ENCODE results near the gene UTS2B. TPM values are rescaled to one million over a fixed set of nuclear protein-coding genes. Genes with fewer than 3 reads are reported as not detected.
"Not testable (repeated sequence)": the region's sequence is repeated elsewhere in the genome, so short reads cannot be mapped to it uniquely, and the experiment has no call there.

Gene UTS2B
- polyA plus RNA-seq, 3 donors: 0.45 to 0.68 (median 0.50) TPM

DNA sequence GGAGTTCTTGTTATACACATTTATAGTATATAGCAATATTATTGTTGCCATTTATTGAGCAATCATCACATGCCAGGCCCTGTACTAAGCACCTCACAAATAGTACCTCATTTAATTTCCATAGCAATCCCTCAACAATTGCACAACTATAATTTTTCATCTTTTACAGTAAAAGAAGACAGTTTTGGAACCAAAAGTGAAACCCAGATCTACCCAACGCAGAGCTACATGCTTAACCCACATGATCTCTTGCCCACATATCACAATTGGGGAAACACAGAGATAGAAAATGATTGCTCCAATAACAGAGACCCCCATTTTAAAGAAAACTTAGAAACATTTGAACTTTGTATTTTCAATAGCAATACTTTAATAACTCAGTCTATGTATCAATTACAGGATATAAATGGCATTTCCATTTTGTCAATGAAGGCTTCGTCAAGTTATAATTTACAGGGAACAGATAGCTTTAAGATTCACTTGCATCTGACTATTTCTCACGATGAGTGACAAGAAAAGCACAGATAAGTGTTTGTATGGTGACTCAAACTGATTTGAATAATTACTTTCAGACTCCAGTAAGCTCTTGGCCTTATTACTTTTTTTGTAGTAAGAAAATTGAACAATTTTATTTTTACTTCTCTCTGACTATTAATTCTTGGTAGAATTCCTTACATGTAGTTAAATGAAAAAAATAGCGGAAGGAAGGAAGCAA is 39.9 kb downstream of the UTS2B start:
- DNase-seq (ENCODE audit: low read depth in 3 of 3, low spot score in 2 of 3): no peak

- DNase-seq (ENCODE audit: low read depth in 3 of 3, low spot score in 2 of 3): no peak
These were observed 46.9 kb downstream of the UTS2B start for GRCh38 chr3:191283400-191283799.

DNA sequence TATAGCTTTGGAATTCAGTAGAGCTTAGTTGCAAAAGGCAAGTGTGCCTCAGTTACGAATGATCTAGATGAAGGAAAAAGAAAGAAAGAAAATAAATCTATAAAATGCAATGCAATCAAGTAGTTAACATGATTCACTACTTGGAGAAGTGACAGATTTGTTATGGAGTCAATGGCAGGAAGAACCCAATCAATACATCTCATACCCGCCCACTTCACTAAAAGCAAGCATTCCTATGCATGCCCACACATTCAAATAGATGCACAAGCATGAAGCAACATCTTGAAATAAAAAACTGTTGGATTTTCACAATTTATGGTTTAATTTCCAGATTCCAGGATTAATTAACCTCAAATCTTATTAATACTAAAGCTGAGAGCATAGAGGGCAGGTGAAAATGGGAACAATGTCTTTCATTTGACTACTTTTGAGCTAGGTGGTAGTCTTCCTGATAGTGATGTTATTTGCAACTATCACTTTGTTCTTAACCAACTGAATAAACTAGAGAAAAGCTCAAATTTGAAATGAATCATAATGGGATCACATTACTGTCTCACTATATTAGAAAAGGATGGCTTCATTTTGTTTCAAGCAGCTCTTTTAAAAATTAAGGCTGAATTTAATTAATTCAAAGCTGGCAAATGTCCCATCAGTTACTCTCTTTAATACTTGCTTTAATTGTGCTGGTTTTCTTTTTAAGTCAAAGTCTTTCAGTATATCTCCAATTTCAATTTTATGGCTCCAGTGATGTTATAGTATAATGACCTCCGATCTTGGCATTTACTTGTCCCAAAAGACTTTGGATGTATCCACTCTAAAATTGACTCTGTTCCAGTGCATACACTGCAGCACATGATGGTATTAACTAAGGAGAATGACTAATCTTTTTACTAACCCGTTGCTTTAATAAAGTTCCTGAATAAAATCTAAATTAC is 47.8 kb downstream of the UTS2B start:
- no peak for DNase-seq (ENCODE audit: low read depth in 3 of 3, low spot score in 2 of 3)

DNA sequence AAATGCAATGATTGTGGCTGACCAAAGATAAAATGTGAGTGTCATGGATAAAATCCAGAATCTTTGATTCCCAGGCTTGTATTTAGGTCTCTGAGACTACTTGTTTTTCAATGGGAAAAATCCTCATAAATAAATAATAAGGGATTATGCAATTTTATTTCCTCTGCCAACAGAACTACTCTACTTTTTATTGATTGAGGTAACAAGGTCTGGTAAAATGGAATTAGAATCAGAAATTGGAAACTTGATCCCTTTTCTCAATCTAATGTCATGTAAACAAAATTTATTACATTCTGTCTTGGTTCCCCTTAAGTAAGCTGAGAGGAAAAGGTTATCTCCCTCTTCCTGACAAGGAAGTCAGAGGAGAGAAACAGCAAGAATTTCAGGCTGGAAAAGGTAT is 49.4 kb downstream of the UTS2B start:
- DNase-seq (ENCODE audit: low read depth in 3 of 3, low spot score in 2 of 3): no peak

GRCh38 chr3:191280111-191280510 is 50.2 kb downstream of the UTS2B start:
- no peak for DNase-seq (ENCODE audit: low read depth in 3 of 3, low spot score in 2 of 3)

DNA sequence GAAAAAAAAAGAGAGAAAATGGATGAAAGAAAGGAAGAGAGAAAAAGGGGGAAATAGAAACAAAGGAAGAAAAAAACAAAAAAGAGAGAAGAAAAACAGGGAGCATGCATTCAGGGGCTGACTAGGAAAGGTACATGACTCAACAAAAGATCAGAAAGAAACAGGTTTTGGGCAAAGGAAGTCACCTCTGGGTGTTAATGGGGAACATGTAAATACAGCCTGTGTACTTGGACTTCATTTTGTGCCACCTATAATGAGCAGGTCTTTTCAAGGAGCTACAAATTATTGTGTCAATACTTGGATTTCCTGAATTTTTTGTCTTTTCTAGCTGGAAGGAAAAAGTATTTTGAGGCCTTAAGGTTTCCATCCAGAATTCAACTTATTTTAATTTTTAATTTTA is 54.6 kb downstream of the UTS2B start:
- DNase-seq (ENCODE audit: low read depth in 3 of 3, low spot score in 2 of 3): no peak

- DNase-seq (ENCODE audit: low read depth in 3 of 3, low spot score in 2 of 3): not testable (repeated sequence)
These were observed 55.1 kb downstream of the UTS2B start for GRCh38 chr3:191275244-191275643.

GRCh38 chr3:191269289-191270085 is 60.8 kb downstream of the UTS2B start:
- no peak for DNase-seq (ENCODE audit: low read depth in 3 of 3, low spot score in 2 of 3)

DNA sequence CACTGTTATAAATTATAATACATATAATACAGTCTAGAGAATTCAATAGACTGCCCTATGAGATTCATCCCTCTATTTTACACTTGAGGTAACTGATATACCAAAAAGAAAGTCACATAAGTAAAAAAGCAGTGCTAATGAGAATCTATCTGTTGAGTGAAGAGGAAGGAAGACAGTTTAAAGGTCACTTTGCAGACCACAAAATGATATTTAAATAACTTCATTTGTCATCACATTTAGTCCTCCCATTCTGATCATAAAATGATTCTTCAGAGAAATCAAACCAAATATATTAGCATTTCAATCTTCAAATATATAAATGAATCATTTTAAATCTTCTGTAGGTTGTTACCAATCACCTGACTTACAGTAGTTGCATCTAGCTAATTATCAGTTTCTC is 61.6 kb downstream of the UTS2B start:
- no peak for DNase-seq (ENCODE audit: low read depth in 3 of 3, low spot score in 2 of 3)

DNA sequence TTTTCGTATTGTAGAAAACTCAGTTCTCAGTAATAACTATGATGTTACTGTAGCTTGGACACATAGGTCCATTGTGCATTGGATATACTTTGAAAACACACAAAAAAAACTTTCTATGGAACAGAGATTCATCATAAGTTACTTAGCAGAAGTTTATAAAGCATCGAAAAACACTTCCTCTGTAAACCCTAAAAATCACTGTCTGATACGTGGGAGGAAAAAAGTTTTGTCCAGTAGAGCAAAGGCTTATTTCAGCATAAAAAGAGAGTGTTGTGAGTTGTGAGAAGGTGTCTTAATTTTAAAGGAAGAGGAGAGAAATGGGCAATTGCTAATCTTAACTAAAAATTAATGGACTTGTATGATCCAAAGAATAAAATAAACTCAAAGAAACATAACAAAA is 66.5 kb downstream of the UTS2B start:
- no peak for DNase-seq (ENCODE audit: low read depth in 3 of 3, low spot score in 2 of 3)

DNA sequence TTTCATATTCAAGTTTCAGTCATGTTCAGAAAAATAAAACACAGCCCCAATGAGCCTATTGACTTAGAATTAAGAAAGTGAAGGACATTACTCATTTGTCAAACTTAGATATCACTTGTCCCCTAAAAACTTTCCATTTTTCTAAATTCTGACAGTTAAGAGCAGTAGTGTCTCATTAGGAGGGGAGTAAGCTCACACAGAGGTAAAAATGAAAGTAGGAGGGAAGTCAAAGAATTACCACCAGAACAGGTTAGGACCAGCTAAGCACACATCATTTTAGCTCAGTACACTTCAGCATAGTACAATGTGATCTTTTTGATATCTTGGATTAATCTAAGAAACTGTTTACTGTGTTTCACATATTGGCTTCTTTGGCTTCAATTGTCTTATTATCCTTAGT is 67.0 kb downstream of the UTS2B start:
- DNase-seq (ENCODE audit: low read depth in 3 of 3, low spot score in 2 of 3): no peak

GRCh38 chr3:191262650-191263049 is 67.7 kb downstream of the UTS2B start:
- no peak for DNase-seq (ENCODE audit: low read depth in 3 of 3, low spot score in 2 of 3)

DNA sequence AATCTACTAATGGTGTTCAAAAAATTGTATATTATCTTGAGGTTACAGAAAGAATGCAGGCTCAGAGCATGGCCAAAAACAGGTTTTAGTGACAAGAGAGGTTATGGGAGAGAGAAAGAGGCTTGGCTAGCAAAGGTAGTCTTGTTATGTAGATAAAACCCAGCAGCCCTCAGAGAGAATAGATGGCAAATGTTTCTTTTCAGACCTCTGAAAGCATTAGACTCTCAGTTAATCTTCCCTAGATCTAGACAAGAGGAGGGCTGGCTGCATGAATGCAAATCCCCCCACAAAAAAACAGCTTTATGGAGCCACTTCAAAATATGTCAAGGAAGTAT is 69.1 kb downstream of the UTS2B start:
- no peak for DNase-seq (ENCODE audit: low read depth in 3 of 3, low spot score in 2 of 3)

DNA sequence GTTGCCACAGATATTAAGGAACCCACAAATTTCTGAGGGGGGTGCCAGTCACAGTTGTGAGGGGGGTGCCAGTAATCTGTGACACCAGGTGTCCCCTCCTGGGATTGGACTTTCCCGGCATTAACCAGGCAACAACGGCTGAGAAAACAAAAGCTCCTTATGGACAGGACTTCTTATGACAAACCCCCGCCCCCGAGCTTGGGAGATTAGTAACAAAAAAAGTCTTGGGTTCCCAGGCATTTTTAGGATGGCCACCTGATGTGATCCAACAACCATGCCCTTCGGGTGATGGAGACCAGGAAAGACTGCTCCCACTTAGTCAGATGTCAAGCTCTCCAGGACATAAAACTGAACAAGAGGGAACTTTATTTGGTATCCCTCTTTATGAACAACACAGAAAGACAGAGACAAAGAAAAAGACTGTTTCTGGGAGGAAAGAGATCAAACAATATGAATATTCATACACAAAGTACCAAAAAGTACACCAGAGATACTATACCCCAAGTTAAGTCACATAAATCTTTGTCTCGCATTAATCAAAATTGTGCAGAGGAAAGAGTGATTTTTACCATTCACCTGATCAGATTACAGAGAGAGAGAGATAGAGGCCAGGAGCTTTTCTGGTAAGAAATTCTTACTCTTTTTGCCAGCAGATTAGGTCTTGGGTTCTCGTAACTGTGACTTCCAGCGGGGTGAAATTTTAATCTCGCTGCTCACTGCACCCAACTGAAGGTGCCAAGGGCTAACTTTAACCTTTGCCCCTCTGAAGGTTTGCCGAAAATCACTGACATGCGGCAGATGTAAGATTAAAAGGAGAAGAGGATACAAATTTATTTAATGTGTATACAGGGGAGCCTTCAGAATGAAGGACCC is 69.7 kb downstream of the UTS2B start:
- DNase-seq (ENCODE audit: low read depth in 3 of 3, low spot score in 2 of 3): no peak

GRCh38 chr3:191259486-191259885 is 70.8 kb downstream of the UTS2B start:
- no peak for DNase-seq (ENCODE audit: low read depth in 3 of 3, low spot score in 2 of 3)

DNA sequence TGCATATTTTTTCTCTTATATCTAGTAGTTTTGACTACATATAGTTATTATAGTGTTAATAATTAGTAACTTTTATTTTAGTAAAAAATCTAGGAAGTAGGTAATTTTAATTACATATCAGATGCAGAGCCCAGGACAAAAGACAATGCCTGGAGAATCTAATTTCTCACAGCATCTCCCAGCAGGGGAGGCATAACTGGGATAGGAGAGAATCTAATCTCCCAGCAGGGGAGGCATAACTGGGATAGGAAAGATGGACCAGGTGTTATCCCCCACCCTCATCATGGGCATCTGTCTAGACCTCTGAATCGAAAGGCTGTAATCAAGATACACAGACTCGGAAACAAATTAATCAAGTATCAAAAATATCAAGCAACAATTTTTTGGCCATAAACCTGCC is 73.0 kb downstream of the UTS2B start:
- no peak for DNase-seq (ENCODE audit: low read depth in 3 of 3, low spot score in 2 of 3)

GRCh38 chr3:191256405-191256804 is 73.9 kb downstream of the UTS2B start:
- DNase-seq (ENCODE audit: low read depth in 3 of 3, low spot score in 2 of 3): no peak

DNA sequence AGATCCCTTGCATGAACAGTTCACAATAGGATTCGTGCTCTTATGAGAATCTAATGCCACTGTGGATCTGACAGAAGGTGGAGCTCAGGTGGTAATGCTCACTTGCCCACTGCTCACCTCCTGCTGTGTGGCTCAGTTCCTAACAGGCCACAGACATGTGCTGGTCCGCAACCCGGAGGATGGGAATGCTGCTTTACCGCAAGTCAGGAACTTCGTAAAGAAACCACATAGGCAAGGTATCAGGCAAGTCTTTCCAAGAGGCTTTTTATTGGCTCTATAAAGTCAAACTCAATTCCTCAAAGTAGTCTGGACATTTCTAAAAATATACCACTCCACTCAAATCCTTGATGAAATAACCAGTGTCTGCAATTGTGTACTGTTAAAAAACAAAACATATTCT is 75.2 kb downstream of the UTS2B start:
- DNase-seq (ENCODE audit: low read depth in 3 of 3, low spot score in 2 of 3): no peak

DNA sequence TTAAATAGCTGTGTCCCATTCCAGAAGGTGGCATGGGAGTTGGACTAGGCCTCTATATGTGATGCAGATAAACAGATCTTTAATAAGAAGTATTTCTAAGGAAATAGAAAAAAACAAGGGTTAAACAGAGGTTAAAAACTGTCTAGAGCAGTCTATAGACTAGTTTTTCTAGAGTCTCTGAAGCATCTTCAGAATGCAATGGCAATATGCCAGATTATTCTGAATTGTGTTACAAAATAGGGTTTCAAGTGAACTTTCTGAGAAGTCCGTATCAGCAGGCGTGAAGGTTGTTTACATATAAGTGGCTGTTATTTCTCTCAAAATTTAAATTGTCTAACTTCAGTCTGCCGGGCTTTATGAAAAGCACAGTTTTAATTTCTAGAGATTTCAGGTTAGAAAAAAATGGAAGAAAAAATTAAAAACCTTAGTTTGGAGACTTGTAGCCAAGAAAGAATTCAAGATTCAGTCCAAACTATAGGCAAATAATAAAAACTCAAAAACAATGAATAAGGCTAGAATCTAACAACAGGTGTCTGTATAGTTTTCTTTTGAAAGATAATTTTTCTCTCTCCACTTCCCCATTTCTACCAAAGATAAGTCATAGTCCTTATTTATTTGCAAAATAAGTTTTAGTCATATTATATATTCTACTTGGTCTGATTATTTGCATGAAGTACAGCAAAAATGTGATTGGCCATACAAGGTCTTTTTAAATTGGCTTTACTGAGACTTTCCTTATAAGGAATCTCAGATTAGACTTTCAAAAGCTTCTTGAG is 76.0 kb downstream of the UTS2B start:
- no peak for DNase-seq (ENCODE audit: low read depth in 3 of 3, low spot score in 2 of 3)
